ENCODE results near the gene CSMD2. TPM values are rescaled to one million over a fixed set of nuclear protein-coding genes. Genes with fewer than 3 reads are reported as not detected.

The CSMD2 gene
- polyA plus RNA-seq, 1 experiment = 2.3 TPM

DNA sequence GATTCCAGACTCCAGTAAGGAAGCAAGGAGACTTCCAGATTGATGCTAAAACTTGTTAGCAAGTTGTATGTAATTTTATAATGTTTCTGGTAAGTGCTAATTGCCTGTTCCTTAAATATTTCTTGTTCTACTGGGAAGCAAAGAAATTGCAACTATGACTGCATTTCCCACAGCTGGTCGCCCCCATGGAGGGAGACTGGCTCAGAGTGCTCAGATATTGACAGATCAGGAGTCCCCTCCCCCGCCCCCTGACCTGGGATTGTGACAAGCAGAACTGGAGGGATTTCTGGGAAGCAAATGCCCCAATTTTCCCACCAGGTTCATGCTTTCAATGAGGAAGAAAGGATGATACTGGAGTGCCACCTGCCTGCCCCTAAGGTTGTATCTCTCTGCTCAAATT is 383.4 kb downstream of the CSMD2 start:
- no peak for DNase-seq (ENCODE audit: low read depth, low spot score)
- no peaks in the 10 kb centered on the region for H3K27me3 ChIP-seq (ENCODE audit: control insufficient read depth, insufficient read depth, low read length)
- no peak overlapping the region for H3K27ac ChIP-seq (ENCODE audit: low read depth, low read length)
- CTCF ChIA-PET = interaction anchor here (1.6 kb wide), 1 partner anchor 149 kb away, joined by 3 read pairs; no protein-coding TSS in a partner anchor
- H3K9me3 ChIP-seq (ENCODE audit: control insufficient read depth, insufficient read depth, low read length) = no peaks in the 10 kb centered on the region
- POLR2A ChIA-PET = no interaction called here
- TF ChIP-seq, protein P1, sequence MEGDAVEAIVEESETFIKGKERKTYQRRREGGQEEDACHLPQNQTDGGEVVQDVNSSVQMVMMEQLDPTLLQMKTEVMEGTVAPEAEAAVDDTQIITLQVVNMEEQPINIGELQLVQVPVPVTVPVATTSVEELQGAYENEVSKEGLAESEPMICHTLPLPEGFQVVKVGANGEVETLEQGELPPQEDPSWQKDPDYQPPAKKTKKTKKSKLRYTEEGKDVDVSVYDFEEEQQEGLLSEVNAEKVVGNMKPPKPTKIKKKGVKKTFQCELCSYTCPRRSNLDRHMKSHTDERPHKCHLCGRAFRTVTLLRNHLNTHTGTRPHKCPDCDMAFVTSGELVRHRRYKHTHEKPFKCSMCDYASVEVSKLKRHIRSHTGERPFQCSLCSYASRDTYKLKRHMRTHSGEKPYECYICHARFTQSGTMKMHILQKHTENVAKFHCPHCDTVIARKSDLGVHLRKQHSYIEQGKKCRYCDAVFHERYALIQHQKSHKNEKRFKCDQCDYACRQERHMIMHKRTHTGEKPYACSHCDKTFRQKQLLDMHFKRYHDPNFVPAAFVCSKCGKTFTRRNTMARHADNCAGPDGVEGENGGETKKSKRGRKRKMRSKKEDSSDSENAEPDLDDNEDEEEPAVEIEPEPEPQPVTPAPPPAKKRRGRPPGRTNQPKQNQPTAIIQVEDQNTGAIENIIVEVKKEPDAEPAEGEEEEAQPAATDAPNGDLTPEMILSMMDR (IDR thresholded peaks at IDR 0.05; ENCODE audit: low read depth, low read length) = no peak
- no peak overlapping the region for H3K4me3 ChIP-seq (ENCODE audit: low read depth, low read length)

DNA sequence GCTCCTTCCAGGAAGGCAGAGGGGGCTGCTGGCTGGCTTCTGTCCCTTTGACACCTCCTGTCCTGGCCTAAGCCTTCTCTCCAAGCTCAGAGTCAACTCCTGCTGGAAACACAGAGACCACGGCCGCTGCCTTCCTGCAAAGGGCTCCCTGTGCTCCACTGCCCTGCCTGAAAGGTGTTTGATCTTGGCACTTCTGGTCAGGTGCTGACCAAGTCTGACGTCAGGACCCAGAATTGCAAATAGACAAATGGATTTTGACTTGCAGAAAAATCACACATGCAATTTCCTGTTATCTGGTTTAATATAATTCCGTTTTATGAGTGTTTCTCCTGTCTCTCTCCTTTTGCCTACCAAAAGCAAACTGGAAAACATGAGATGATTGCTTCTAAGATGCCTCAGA is 387.7 kb downstream of the CSMD2 start:
- POLR2A ChIA-PET = no interaction called here
- Histone ChIP-seq H3K27me3 (ENCODE audit: control insufficient read depth, insufficient read depth, low read length) (no peaks in the 10 kb centered on the region), H3K9me3 (ENCODE audit: control insufficient read depth, insufficient read depth, low read length) (no peaks in the 10 kb centered on the region), H3K27ac (ENCODE audit: low read depth, low read length) (no peak overlapping the region), H3K4me3 (ENCODE audit: low read depth, low read length) (no peak overlapping the region)
- DNase-seq (ENCODE audit: low read depth, low spot score) = no peak
- TF ChIP-seq, protein P1 (IDR thresholded peaks at IDR 0.05; ENCODE audit: low read depth, low read length) = no peak
- CTCF ChIA-PET = no interaction called here

DNA sequence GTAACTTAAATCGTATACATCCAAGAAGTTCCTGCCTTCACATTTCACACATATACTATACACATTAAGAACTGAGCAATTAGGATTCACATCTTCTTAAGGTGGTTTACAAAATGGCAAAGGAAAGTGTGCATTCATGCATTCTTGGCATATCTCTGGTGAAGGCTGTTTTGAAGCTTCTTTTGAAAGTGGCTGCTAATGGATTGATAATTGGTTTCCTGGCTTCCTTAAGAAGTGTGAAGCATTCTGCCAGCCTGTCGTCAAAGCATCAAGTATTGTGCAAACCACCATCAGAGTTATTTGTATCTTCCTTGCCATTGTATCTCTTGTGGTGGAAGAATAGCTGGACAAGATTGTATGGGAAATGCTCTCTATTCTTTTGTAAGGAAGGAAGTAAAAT is 396.2 kb downstream of the CSMD2 start:
- Histone ChIP-seq H3K9me3 (ENCODE audit: control insufficient read depth, insufficient read depth, low read length) (no peaks in the 10 kb centered on the region), H3K4me3 (ENCODE audit: low read depth, low read length) (no peak overlapping the region), H3K27me3 (ENCODE audit: control insufficient read depth, insufficient read depth, low read length) (no peaks in the 10 kb centered on the region), H3K27ac (ENCODE audit: low read depth, low read length) (no peak overlapping the region)
- DNase-seq (ENCODE audit: low read depth, low spot score) = no peak
- CTCF ChIA-PET = interaction anchor here (1.2 to 1.9 kb wide), 2 partner anchors 135 to 245 kb away, joined by 3 to 5 read pairs; no protein-coding TSS in a partner anchor
- TF ChIP-seq, protein P1 (IDR thresholded peaks at IDR 0.05; ENCODE audit: low read depth, low read length) = no peak
- POLR2A ChIA-PET = no interaction called here

DNA sequence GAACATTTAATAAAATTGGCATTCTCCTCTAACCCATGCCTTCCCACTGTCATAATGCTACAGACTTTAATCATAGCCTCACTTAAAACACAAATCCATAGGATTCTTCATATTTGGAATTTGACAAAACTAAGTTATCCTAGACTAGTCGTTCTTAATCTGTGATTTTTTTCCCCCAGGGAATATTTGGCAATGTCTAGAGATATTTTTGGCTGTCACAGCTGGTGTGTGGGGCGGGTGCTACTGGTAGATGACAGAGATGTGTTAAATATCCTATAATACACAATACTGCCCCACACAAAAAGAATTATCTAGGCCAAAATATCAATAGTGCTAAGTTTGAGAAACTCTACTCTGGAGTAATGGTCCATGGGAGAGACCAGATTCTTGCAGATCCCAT is 396.9 kb downstream of the CSMD2 start:
- ChIA-PET CTCF (interaction anchor here (1.2 to 1.9 kb wide), 2 partner anchors 135 to 246 kb away, joined by 3 to 5 read pairs; no protein-coding TSS in a partner anchor), POLR2A (no interaction called here)
- Histone ChIP-seq H3K9me3 (ENCODE audit: control insufficient read depth, insufficient read depth, low read length) (no peaks in the 10 kb centered on the region), H3K27me3 (ENCODE audit: control insufficient read depth, insufficient read depth, low read length) (no peaks in the 10 kb centered on the region), H3K4me3 (ENCODE audit: low read depth, low read length) (no peak overlapping the region), H3K27ac (ENCODE audit: low read depth, low read length) (no peak overlapping the region)
- TF ChIP-seq, protein P1 (IDR thresholded peaks at IDR 0.05; ENCODE audit: low read depth, low read length) = no peak
- DNase-seq (ENCODE audit: low read depth, low spot score) = no peak

DNA sequence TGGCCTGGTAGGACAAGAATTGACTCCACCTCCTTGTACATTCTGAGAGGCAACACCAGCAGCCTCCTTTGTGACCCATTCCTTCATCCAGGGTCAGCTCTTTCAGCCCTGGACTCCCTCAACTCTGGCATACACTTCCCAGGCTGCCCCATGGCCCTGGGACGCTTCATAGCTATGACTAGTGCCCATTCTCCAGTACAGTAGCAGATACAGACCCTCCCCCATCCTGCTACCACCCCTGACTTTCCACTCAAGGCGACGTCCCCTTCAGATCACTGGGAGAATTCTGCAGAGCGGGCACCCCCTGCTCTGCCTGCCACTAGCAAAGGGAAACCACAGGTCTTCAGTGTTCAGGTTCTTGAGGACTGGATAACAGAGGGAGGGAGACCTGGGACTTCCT is 400.9 kb downstream of the CSMD2 start:
- Histone ChIP-seq H3K27ac (ENCODE audit: low read depth, low read length) (no peak overlapping the region), H3K27me3 (ENCODE audit: control insufficient read depth, insufficient read depth, low read length) (no peaks in the 10 kb centered on the region), H3K9me3 (ENCODE audit: control insufficient read depth, insufficient read depth, low read length) (no peaks in the 10 kb centered on the region), H3K4me3 (ENCODE audit: low read depth, low read length) (no peak overlapping the region)
- TF ChIP-seq, protein P1 (IDR thresholded peaks at IDR 0.05; ENCODE audit: low read depth, low read length) = no peak
- no peak for DNase-seq (ENCODE audit: low read depth, low spot score)
- POLR2A ChIA-PET = no interaction called here
- CTCF ChIA-PET = no interaction called here
